Measurements from ENCODE around the gene STH.
A peak's percentile ranks its signal among the peaks of the same experiment; 100 is the strongest.

Gene STH

DNA sequence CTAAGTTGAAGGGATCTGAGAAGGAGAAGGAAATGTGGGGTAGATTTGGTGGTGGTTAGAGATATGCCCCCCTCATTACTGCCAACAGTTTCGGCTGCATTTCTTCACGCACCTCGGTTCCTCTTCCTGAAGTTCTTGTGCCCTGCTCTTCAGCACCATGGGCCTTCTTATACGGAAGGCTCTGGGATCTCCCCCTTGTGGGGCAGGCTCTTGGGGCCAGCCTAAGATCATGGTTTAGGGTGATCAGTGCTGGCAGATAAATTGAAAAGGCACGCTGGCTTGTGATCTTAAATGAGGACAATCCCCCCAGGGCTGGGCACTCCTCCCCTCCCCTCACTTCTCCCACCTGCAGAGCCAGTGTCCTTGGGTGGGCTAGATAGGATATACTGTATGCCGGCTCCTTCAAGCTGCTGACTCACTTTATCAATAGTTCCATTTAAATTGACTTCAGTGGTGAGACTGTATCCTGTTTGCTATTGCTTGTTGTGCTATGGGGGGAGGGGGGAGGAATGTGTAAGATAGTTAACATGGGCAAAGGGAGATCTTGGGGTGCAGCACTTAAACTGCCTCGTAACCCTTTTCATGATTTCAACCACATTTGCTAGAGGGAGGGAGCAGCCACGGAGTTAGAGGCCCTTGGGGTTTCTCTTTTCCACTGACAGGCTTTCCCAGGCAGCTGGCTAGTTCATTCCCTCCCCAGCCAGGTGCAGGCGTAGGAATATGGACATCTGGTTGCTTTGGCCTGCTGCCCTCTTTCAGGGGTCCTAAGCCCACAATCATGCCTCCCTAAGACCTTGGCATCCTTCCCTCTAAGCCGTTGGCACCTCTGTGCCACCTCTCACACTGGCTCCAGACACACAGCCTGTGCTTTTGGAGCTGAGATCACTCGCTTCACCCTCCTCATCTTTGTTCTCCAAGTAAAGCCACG, 28.3 kb downstream of the STH start:
- no peak for DNase-seq (ENCODE audit: low read depth in 2 of 2)

DNA sequence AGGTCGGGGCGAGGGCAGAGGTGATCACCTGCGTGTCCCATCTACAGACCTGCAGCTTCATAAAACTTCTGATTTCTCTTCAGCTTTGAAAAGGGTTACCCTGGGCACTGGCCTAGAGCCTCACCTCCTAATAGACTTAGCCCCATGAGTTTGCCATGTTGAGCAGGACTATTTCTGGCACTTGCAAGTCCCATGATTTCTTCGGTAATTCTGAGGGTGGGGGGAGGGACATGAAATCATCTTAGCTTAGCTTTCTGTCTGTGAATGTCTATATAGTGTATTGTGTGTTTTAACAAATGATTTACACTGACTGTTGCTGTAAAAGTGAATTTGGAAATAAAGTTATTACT, 28.9 kb downstream of the STH start:
- DNase-seq (ENCODE audit: low read depth in 2 of 2): no peak

DNA sequence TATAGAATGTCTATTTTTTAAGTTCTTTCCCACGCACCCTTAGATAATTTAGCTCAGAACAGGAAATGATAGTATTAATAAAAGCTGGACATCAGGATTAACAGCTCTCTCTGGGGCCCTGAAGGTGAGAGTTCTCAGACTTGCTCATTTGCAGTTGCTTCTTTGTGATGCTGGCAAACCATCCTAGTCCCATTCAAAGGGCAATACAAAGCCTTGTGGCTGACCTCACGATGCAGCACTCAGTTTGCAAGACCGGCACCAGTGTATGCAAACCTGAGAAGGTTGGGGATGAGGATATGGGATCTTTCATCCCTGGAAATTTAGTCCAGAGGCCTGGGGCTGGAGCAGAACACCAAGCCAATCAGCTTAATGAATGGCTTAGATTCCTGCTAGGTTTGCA, 29.3 kb downstream of the STH start:
- DNase-seq (ENCODE audit: low read depth in 2 of 2): no peak

GRCh38 chr17:46028981-46029565, 30.0 kb downstream of the STH start:
- no peak for DNase-seq (ENCODE audit: low read depth in 2 of 2)

DNA sequence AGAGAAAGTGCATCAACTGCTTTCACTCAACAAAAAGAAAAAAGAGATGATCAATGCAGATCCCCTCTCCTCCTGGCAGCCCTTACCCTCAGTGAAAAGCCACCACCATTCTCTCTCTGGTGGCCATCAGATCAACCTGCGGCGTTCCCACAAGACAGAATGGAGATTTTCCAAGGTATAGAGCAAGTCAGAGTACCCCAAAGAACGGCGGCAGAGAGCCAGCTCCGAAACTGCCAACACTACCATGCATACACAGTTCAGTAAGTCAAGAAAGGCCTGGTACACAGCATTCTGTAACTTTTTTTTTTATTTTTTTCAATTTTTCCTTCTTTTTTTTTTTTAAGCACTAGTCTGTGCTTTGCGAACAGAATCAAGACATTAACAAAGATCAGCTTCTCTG, 30.6 kb downstream of the STH start:
- DNase-seq (ENCODE audit: low read depth in 2 of 2): no peak

DNA sequence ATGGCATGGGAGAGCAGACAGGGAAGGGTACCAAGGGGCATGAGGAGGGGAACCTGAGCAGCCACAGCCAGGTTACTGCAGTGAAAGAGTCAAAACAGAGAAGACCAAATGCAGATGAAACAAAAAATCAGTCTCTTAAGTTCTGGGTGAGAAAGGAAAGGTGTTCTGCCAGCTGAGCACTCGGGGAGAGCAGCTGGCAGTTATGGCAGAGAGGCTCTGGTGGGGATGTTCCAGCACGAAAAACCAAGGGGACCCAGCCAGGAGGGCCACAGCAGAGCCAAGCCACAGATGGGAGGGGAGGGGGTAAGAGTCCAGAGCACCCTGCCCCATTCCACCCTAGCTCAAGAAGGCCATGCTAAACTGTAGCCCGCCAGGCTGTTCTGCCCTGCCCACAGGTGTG, 31.7 kb downstream of the STH start:
- no peak for DNase-seq (ENCODE audit: low read depth in 2 of 2)

- no peak for DNase-seq (ENCODE audit: low read depth in 2 of 2)
These were observed 32.4 kb downstream of the STH start for GRCh38 chr17:46031440-46031839.

- DNase-seq (ENCODE audit: low read depth in 2 of 2): no peak
These were observed 32.9 kb downstream of the STH start for GRCh38 chr17:46031920-46032319.

GRCh38 chr17:46032909-46033308, 33.9 kb downstream of the STH start:
- no peak for DNase-seq (ENCODE audit: low read depth in 2 of 2)

- DNase-seq (ENCODE audit: low read depth in 2 of 2): no peak
These were observed 34.3 kb downstream of the STH start for GRCh38 chr17:46033392-46033791.

- DNase-seq (ENCODE audit: low read depth in 2 of 2): no peak
These were observed 36.2 kb downstream of the STH start for GRCh38 chr17:46035112-46035818.

GRCh38 chr17:46036491-46036890, 37.4 kb downstream of the STH start:
- DNase-seq (ENCODE audit: low read depth in 2 of 2): no peak

- no peak for DNase-seq (ENCODE audit: low read depth in 2 of 2)
These were observed 38.7 kb downstream of the STH start for GRCh38 chr17:46037722-46038255.

DNA sequence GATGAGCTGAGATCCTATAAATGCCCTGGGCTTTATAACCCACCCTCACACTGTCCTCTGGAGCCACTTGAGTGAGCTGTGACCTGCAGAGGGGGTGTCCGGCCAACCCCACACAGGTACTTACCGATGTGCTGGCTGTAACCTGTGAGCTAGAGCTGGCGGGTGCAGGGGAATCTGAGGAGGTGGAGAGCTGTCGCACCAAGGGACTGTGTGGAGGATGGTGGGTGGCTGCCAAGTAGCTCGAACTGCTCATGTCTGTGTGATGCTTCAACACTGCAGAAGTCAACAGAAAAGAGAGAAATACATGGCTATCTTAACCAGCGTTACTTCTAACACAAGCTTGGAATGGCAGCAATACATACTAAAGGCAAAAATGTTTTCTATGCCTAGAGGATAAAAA, 39.4 kb downstream of the STH start:
- no peak for DNase-seq (ENCODE audit: low read depth in 2 of 2)

DNA sequence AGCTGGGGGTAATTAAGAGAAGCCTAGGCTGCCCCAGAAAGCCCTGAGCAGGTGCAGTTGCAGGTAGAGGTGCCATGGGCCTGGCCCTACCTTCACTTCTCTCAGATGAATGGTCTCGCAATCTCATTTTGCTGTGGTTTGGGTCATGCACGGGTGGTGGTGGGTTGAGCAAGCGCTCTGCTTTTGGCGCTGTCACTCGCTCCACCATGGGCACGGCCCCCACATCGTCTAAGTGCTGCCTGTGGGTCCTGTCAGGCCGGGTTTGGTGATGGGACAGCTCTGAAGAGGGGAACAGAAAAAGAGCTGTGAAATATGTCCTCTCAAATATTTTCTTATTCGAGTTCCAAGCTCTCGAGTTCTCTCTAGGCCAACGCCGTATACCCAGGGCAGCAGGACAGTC, 39.9 kb downstream of the STH start:
- no peak for DNase-seq (ENCODE audit: low read depth in 2 of 2)

- no peak for DNase-seq (ENCODE audit: low read depth in 2 of 2)
These were observed 40.6 kb downstream of the STH start for GRCh38 chr17:46039592-46040186.

DNA sequence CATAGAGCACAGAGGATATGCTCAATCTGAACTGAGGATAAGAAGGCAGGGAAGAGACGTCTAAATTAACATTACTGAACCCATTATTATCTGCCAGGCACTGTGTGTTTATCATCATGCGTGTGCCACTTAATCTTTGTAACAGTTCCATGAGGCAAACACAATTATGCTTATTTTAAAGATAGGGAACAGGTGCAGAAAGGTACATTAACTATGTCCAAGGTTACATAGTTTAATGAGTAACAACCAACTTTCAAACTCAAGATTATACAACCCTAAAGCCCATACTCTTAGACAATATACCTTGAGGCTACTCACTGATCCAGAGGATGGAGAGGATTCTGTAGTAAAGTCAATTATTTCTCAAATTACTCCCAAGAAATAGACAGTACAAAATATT, 43.2 kb downstream of the STH start:
- no peak for DNase-seq (ENCODE audit: low read depth in 2 of 2)

DNA sequence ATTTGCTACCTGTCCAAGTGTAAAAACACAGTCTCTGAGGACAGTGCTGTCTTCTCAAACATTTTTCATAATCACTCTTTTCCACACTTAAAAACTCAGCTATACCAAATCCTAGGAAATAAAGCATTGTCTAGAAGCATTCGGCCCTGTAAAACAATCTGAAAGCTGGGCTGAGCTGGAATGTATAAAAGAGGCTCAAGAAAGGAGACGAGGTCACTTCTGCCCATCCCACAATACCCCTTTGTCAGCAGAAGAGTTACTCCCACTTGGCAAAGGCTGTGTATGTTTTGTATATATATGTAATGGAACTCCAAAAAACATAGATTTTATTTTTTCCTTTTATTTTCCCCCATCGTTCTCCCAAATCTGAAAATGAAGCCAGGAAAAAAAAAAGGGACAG, 43.9 kb downstream of the STH start:
- DNase-seq (ENCODE audit: low read depth in 2 of 2): no peak

GRCh38 chr17:46043606-46044005, 44.6 kb downstream of the STH start:
- DNase-seq (ENCODE audit: low read depth in 2 of 2): no peak

GRCh38 chr17:46044286-46044928, 45.4 kb downstream of the STH start:
- peak in 1 of 2 donors; percentile 44 for DNase-seq (ENCODE audit: low read depth in 2 of 2)

GRCh38 chr17:46044989-46045388, 45.9 kb downstream of the STH start:
- no peak for DNase-seq (ENCODE audit: low read depth in 2 of 2)

GRCh38 chr17:46045639-46046038, 46.6 kb downstream of the STH start:
- no peak for DNase-seq (ENCODE audit: low read depth in 2 of 2)
